NB4 (cell line): ENCODE data around the gene RELCH.

ENCODE experiments used
- DNase-seq: peaks from one replicate; pipeline ENCODE4 v3.0.0; 2010; ENCODE audit warnings: low read depth
- H3K4me3 ChIP-seq: one replicate; pipeline ENCODE4 v1.5.1; 2011; ENCODE audit warnings: mild to moderate bottlenecking, low read depth, low read length, moderate library complexity
- MYC ChIP-seq: IDR thresholded peaks from 2 replicates; pipeline ENCODE4 v1.6.1; 2011; ENCODE audit warnings: low read depth, low read length
- POLR2A ChIP-seq: IDR thresholded peaks from 2 replicates; pipeline ENCODE4 v1.6.1; 2011; ENCODE audit warnings: mild to moderate bottlenecking; ENCODE audit not compliant: insufficient read length; ENCODE audit errors: extremely low read depth
- TF ChIP-seq, protein P1 (sequence below): IDR thresholded peaks from 2 replicates; pipeline ENCODE4 v1.6.1; 2011; ENCODE audit warnings: low read depth, low read length
- TF ChIP-seq, protein P2 (sequence below): IDR thresholded peaks from one replicate; pipeline ENCODE4 v1.5.1; 2012; ENCODE audit warnings: low read depth, low read length

Gene RELCH

DNA sequence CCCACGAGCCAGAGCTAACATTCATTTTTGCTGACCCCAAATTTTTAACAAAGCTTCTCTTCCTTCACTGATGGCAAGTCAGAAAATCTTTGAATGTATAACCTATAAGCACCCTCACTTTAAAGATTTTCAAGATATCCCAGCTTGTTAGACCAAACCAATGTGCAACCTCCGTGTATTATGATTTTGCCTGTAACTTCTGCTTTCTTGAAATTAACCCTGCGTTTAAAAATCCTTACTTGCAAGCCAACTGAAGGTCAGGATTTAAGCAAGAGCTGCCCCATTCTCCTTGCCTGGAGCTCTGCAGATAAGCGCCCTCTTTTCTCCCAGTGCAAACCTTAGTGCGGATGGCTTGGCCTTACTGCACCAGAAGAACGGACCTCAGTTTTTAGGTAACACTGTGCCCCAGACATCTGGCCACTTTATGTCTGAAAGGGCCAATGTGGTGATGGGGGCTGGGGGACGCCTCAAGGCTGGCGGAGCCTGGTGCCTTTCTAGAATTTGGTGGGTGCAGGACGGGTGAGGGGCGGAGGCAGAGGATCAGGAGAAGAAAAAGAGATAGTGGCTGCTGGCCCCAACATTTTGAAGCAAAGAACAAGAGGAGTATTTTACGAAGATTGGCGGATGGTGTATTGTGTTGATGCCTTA, 137.2 kb downstream of the RELCH start:
- TF ChIP-seq, protein P1, sequence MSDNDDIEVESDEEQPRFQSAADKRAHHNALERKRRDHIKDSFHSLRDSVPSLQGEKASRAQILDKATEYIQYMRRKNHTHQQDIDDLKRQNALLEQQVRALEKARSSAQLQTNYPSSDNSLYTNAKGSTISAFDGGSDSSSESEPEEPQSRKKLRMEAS = no peak
- TF ChIP-seq MYC = no peak
- TF ChIP-seq, protein P2, sequence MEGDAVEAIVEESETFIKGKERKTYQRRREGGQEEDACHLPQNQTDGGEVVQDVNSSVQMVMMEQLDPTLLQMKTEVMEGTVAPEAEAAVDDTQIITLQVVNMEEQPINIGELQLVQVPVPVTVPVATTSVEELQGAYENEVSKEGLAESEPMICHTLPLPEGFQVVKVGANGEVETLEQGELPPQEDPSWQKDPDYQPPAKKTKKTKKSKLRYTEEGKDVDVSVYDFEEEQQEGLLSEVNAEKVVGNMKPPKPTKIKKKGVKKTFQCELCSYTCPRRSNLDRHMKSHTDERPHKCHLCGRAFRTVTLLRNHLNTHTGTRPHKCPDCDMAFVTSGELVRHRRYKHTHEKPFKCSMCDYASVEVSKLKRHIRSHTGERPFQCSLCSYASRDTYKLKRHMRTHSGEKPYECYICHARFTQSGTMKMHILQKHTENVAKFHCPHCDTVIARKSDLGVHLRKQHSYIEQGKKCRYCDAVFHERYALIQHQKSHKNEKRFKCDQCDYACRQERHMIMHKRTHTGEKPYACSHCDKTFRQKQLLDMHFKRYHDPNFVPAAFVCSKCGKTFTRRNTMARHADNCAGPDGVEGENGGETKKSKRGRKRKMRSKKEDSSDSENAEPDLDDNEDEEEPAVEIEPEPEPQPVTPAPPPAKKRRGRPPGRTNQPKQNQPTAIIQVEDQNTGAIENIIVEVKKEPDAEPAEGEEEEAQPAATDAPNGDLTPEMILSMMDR = no peak
- TF ChIP-seq POLR2A = no peak
- peak overlapping the region; percentile 27 for H3K4me3 ChIP-seq
- DNase-seq = peak; percentile 68

DNA sequence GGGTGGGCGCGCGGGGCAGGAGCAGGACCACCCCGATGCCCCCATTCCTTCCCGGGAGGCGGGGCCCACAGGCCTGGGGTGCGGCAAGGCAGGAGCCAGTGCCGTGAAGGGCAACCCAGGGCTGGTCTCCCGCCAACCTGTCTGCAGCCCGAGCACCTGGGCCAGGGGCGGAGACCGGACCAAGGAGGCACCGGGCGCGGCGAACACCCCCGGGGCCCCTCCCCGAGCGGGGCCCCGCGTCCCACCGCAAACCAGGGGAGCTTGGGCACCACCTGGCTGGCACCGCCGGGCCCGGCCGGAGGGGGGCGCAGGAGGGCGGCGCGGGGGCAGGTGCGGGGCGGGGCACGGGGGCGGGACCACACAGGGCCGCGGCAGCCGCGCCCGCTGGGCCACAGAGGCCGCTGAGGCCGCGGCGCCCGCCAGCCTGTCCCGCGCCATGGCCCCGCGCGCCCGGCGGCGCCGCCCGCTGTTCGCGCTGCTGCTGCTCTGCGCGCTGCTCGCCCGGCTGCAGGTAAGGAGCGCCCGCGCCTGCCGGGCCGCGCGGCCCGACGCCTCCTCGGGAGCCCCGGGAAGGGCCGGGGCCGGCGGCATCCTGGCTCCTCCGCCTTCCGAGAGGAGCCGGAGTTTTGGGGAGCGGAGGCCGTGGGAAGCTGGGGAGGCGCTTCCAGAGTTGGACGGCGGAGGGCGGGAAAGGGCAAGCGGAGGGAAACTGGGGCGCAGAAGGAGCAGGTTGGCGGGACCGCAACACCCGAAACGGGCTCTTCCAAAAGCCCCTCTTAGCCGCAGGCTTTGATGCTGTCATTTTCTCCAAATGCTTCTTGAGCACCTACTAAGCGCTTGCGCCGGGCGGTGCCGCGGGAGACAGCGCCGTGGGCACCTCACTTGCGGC, 138.1 kb downstream of the RELCH start, which contains the start of gene TNFRSF11A:
TSS of gene TNFRSF11A (plus strand) at position 394 of the 889 bp plus-strand sequence. CDS start at position 437, 43 bp downstream.
- DNase-seq = peak; percentile 56
- TF ChIP-seq, protein P2 = peak; percentile 23
- no peak for TF ChIP-seq POLR2A
- TF ChIP-seq MYC = no peak
- peak within 1 kb of the TSS; percentile 35 for H3K4me3 ChIP-seq

DNA sequence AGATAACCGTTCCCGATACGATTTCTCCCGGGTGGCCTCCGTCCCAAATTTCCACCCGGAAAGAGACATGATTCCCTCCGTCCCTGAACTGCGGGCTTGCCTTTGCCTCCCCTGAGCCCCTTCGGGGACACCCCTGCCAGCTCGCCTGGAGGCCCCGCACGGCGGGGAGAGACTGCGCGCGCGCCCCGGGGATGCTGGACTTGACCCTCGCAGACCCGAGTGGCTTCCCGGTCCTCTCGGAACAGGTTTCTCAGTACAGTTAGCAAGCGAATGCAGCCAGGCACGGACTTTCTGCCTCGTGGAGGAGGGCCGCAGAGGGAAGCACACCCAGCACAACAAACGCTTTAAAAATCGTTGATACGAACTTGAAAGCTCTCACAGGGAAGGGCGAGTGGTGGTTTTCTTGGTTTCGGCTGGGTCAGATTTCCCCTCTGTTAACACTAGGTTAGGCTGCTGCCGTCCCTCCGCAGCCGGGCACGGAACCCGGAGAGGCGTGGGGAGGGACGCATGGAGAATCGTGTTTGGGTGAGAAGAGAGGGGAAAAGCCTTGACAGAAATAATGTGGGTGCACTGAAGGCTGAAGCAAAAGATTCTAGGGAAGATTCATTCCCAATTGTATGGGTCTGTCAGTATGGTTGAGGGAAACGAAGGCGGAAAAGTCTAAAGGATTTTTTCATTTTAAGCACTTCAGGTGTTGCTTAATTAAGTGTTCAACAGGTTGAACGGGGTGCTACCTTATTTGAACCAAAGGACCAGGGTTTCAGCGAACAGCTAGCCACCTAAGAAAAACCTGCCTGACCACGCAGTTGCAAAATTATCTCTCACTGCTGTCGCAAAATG, 139.0 kb downstream of the RELCH start:
- peak overlapping the region; percentile 35 for H3K4me3 ChIP-seq
- peak; percentile 35 for DNase-seq
- no peak for TF ChIP-seq MYC
- TF ChIP-seq, protein P2 = no peak
- no peak for TF ChIP-seq POLR2A
- TF ChIP-seq, protein P1 = no peak

DNA sequence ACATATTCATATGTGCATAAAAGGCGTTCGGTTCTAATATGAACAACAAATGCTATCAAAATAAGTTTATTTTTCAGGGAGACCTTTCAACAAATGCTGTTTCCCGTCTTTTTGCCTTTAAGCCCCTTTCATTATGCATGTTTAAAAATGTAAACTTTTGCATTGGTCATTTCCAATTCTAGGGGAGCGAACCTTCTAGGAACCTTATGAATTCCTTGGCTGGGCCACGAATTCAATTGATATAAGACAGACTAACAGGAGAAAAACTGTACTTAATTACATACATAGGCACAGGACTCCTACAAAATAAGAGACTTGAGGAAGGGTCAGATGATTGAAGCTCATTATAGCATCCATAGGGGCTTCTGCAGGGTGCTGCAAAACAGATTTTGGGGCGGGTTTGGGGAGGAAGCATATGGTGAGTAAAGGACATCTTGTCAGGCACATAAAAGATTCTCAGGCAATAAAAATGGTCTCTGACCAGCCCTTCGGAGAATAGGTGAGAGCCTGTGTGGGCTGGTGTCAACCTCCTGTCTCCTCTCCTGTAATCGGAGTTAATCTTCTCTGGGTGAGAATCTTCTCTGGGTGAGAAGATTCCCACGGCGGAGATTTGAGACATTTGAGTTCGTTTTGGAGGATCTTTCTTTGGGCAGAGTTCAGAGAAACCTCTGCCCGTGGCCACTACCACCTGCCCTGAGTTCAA, 139.7 kb downstream of the RELCH start:
- H3K4me3 ChIP-seq = no peak overlapping the region
- no peak for DNase-seq
- TF ChIP-seq, protein P1 = no peak
- no peak for TF ChIP-seq MYC
- TF ChIP-seq, protein P2 = no peak

DNA sequence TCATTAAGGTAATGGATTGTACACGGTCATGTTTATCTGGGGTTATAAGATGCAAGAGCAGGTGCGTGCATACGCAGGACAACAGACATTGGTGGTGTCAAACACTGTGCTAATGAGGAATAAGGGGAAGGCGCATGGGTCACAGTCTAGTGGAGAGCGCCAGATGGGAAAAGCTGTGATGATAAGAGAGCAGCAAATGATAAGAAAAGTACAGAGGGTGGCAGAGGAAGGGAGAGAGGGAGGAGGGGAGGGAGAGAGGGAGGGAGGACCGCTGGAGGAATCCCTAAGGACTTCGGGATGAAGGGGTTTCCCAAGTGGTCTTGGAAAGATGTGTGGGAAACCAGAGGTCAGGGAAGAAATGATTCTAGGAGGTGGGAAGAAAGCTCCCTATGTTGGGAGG, 140.9 kb downstream of the RELCH start:
- TF ChIP-seq POLR2A (no peak), MYC (no peak)
- TF ChIP-seq, protein P1 = no peak
- TF ChIP-seq, protein P2 = no peak
- DNase-seq = no peak
- H3K4me3 ChIP-seq = no peak overlapping the region
